ENCODE results near the gene EHD2. TPM values are rescaled to one million over a fixed set of nuclear protein-coding genes. Genes with fewer than 3 reads are reported as not detected.

Gene EHD2
- total RNA-seq, 4 donors from 2014 or later, result 149 to 383 (median 159) TPM

- Histone ChIP-seq H3K27me3 (no peaks in the 10 kb centered on the region), H3K9me3 (no peaks in the 10 kb centered on the region), H3K4me3 (no peak overlapping the region), H3K36me3 (peaks cover 0 to 84% of the 10 kb centered on the region in 2 donors), H3K27ac (peak overlapping the region in 1 of 4 donors; percentile 16), H3K4me1 (no peaks in the 10 kb centered on the region)
- TF ChIP-seq POLR2AphosphoS5 (IDR thresholded peaks at IDR 0.05) (no peak), POLR2A (IDR thresholded peaks at IDR 0.05) (no peak), EP300 (IDR thresholded peaks at IDR 0.05) (no peak)
- TF ChIP-seq, protein P1, sequence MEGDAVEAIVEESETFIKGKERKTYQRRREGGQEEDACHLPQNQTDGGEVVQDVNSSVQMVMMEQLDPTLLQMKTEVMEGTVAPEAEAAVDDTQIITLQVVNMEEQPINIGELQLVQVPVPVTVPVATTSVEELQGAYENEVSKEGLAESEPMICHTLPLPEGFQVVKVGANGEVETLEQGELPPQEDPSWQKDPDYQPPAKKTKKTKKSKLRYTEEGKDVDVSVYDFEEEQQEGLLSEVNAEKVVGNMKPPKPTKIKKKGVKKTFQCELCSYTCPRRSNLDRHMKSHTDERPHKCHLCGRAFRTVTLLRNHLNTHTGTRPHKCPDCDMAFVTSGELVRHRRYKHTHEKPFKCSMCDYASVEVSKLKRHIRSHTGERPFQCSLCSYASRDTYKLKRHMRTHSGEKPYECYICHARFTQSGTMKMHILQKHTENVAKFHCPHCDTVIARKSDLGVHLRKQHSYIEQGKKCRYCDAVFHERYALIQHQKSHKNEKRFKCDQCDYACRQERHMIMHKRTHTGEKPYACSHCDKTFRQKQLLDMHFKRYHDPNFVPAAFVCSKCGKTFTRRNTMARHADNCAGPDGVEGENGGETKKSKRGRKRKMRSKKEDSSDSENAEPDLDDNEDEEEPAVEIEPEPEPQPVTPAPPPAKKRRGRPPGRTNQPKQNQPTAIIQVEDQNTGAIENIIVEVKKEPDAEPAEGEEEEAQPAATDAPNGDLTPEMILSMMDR (IDR thresholded peaks at IDR 0.05), result no peak
- ATAC-seq, result no peak
- 70 to 81% methylated on average over 4 to 6 of the region's 6 CpGs for WGBS, 2 donors (ENCODE audit: low coverage in 1 of 2)
Measured at GRCh38 chr19:47681388-47681787, 31.8 kb upstream of the EHD2 start.

GRCh38 chr19:47681936-47682335, 31.3 kb upstream of the EHD2 start:
- no peak for ATAC-seq
- Histone ChIP-seq H3K36me3 (peaks cover 0 to 84% of the 10 kb centered on the region in 2 donors), H3K4me1 (no peaks in the 10 kb centered on the region), H3K27me3 (no peaks in the 10 kb centered on the region), H3K9me3 (no peaks in the 10 kb centered on the region), H3K27ac (peak overlapping the region in 1 of 4 donors; percentile 16), H3K4me3 (no peak overlapping the region)
- 97 to 100% methylated on average over 3 to 11 of the region's 23 CpGs for WGBS, 2 donors (ENCODE audit: low coverage in 1 of 2)
- TF ChIP-seq, protein P1 (IDR thresholded peaks at IDR 0.05), result no peak
- TF ChIP-seq POLR2A (IDR thresholded peaks at IDR 0.05) (no peak), POLR2AphosphoS5 (IDR thresholded peaks at IDR 0.05) (no peak), EP300 (IDR thresholded peaks at IDR 0.05) (no peak)

DNA sequence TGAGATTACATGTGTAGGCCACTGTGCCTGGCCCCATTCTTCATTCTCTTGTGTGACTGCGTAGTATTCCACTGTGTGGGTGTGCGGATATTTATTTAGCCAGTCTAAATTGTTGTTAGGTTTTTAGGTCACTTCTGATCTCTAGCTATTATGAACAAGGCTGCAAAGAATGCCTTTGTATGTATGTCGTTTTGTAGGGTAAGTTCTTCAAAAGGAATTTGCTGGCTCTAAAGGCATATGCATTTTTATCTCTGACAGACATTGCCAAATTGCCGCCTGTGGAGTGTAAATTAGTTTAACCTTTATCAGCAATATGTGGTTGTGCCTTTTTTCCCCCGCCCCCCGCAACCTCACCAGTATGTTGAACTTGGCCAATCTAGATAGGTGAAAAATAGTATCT, 30.3 kb upstream of the EHD2 start:
- H3K4me1 ChIP-seq, result no peaks in the 10 kb centered on the region
- peaks cover 0 to 74% of the 10 kb centered on the region in 2 donors for H3K36me3 ChIP-seq

GRCh38 chr19:47686679-47687450, 26.4 kb upstream of the EHD2 start:
- H3K9me3 ChIP-seq, result no peaks in the 10 kb centered on the region
- H3K36me3 ChIP-seq, result peaks cover 0 to 48% of the 10 kb centered on the region in 2 donors
- no peaks in the 10 kb centered on the region for H3K27me3 ChIP-seq
- no peak overlapping the region for H3K4me3 ChIP-seq
- no peaks in the 10 kb centered on the region for H3K4me1 ChIP-seq
- no peak overlapping the region for H3K27ac ChIP-seq
- TF ChIP-seq, protein P1 (IDR thresholded peaks at IDR 0.05), result no peak
- TF ChIP-seq POLR2A (IDR thresholded peaks at IDR 0.05), result no peak
- ATAC-seq, result no peak
- WGBS, 2 donors (ENCODE audit: low coverage in 1 of 2), result 90% methylated on average over 7 of the region's 7 CpGs

More for the DNA sequence above, 30.3 kb upstream of the EHD2 start:
- Histone ChIP-seq H3K9me3 (no peaks in the 10 kb centered on the region), H3K4me3 (no peak overlapping the region), H3K27me3 (no peaks in the 10 kb centered on the region), H3K27ac (no peak overlapping the region)
- no peak for TF ChIP-seq POLR2A (IDR thresholded peaks at IDR 0.05)
- no peak for TF ChIP-seq EP300 (IDR thresholded peaks at IDR 0.05)
- no peak for TF ChIP-seq POLR2AphosphoS5 (IDR thresholded peaks at IDR 0.05)
- TF ChIP-seq, protein P1 (IDR thresholded peaks at IDR 0.05), result no peak
- WGBS, 2 donors (ENCODE audit: low coverage in 1 of 2), result 65 to 67% methylated on average over 3 to 5 of the region's 6 CpGs
- ATAC-seq, result no peak

DNA sequence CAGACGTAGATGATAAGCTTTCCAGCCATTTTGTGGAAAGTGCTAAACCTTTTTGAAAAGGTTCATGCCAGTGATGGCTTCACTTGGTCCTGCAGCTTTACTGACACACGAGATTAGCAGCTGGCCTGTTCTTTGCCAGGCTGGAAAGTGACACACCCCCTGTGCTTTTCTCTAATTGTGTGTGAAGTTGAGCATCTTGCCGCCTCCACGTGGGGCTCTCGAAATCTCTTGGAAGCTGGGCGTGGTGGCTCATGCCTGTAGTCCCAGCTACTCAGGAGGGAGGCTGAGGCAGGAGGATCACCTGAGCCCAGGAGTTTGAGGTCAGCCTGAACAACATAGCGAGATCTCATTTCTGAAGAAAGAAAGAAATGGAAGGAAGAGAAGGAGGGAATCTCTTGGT, 25.3 kb upstream of the EHD2 start:
- H3K9me3 ChIP-seq, result no peaks in the 10 kb centered on the region
- TF ChIP-seq, protein P1 (IDR thresholded peaks at IDR 0.05), result no peak
- no peak for TF ChIP-seq EP300 (IDR thresholded peaks at IDR 0.05)
- TF ChIP-seq POLR2AphosphoS5 (IDR thresholded peaks at IDR 0.05), result no peak
- no peak for TF ChIP-seq POLR2A (IDR thresholded peaks at IDR 0.05)
- no peaks in the 10 kb centered on the region for H3K27me3 ChIP-seq
- 80 to 83% methylated on average over 2 to 7 of the region's 7 CpGs for WGBS, 2 donors (ENCODE audit: low coverage in 1 of 2)
- peaks cover 0 to 53% of the 10 kb centered on the region in 2 donors for H3K36me3 ChIP-seq
- H3K4me1 ChIP-seq, result no peaks in the 10 kb centered on the region
- H3K27ac ChIP-seq, result no peak overlapping the region
- ATAC-seq, result no peak
- H3K4me3 ChIP-seq, result no peak overlapping the region

All from gastroesophageal sphincter (tissue), 4 donors.